Tibial nerve (tissue), 4 donors: ENCODE measurements around the gene ARHGAP26. TPM values are rescaled to one million over a fixed set of nuclear protein-coding genes. Genes with fewer than 3 reads are reported as not detected.

ENCODE experiments used
- DNase-seq, 2 donors: peaks; one replicate each; pipeline ENCODE4 v3.0.0-alpha.2; 2019; ENCODE audit warnings: low spot score in 2 of 2
- H3K27ac ChIP-seq, 4 donors: fragments of 200-600 bp; sonication (generic) in 3 of 4; one replicate each; pipeline ENCODE4 v1.5.1; 2017 to 2019; ENCODE audit warnings: mild to moderate bottlenecking in 1 of 4
- H3K27me3 ChIP-seq, 2 donors: fragments of 200-600 bp; sonication (generic) in 1 of 2; one replicate each; pipeline versions ENCODE4 v1.5.1 to v1.6.0; 2017 to 2019
- H3K36me3 ChIP-seq, 3 donors: fragments of 200-600 bp; sonication (generic); one replicate each; pipeline ENCODE4 v1.5.1; 2018 to 2019
- H3K4me1 ChIP-seq, 4 donors: fragments of 200-600 bp; sonication (generic) in 3 of 4; one replicate each; pipeline ENCODE4 v1.5.1; 2017 to 2019
- H3K4me3 ChIP-seq, 4 donors: fragments of 200-600 bp; sonication (generic) in 3 of 4; one replicate each; pipeline ENCODE4 v1.5.1; 2017 to 2019; ENCODE audit warnings: mild to moderate bottlenecking in 1 of 4, moderate library complexity in 1 of 4
- H3K9me3 ChIP-seq, 4 donors: fragments of 200-600 bp; sonication (generic) in 3 of 4; one replicate each; pipeline ENCODE4 v1.5.1; 2017 to 2019
- CTCF ChIP-seq, 5 experiments: fragments of 200-600 bp in 3 of 5; fragments of 450-650 bp in 2 of 5; sonication (generic) in 3 of 5; IDR thresholded peaks; one replicate each; pipeline ENCODE4 v1.5.1; 2016 to 2019; ENCODE audit warnings: antibody characterized with exemption in 5 of 5, mild to moderate bottlenecking in 3 of 5, moderate library complexity in 2 of 5
- EP300 ChIP-seq, 2 donors: sonication (generic); formaldehyde crosslinking; IDR thresholded peaks; one replicate each; pipeline ENCODE4 v1.6.1; 2017; ENCODE audit warnings: antibody characterized with exemption in 2 of 2, mild to moderate bottlenecking in 1 of 2
- POLR2A ChIP-seq, 2 donors: fragments of 450-650 bp; IDR thresholded peaks; one replicate each; pipeline ENCODE4 v1.6.1; 2017; ENCODE audit warnings: antibody characterized with exemption in 2 of 2, mild to moderate bottlenecking in 2 of 2, moderate library complexity in 2 of 2
- WGBS, 2 donors: methylation state at CpG; one replicate each; pipeline ENCODE4 v1.1.5; 2018; 5-methylcytosine and 5-hydroxymethylcytosine counted together
- total RNA-seq, 4 donors: library from RNA; depleted of rRNA; stranded (reverse); fragments of >200 nt; gene quantifications; one replicate each; pipeline ENCODE4 v1.1.0, GENCODE V29; 2016

The ARHGAP26 gene
- total RNA-seq, 4 donors from 2014 or later: 33.7 to 77.8 (median 57.8) TPM

DNA sequence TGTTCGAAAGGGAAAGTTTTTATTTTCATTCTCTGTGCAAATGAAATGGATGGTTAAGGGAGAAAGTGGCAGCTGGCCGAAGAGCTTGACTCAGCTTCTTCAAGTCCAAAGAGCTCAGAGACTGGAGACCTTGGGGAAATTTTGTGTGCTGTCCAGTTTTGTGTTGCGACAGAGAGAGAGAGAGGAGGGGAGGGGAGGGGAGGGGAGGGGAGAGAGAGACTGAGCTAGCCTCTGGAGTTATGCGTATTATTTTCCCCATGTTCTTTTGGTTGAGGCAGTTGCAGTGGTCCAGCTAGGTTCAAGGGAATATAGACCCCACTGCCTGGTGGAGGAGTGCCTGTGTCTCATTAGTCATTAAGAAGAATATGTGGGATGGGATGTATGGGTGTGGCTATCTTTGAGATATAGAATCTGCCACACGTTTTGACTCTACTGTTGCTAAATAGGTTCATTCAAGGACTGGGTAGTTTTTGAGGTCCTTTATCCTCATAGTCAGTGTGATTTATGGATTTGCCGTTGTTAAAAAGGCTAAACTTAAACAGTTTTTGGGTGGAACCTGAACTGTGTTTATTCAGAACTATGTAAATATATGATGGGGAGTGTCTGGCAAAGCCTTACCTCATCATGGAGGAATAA is 69.7 kb downstream of the ARHGAP26 start:
- DNase-seq: peak; percentile 47 to 76
- Histone ChIP-seq H3K9me3 (no peaks in the 10 kb centered on the region), H3K27ac (peak overlapping the region; percentile 45 to 78 (median 66)), H3K4me3 (peak overlapping the region in 1 of 4 donors; percentile 12), H3K27me3 (no peaks in the 10 kb centered on the region), H3K36me3 (no peaks in the 10 kb centered on the region), H3K4me1 (peaks cover 0 to 84% (median 23%) of the 10 kb centered on the region in 4 donors)
- WGBS, 2 donors: 25 to 32% methylated on average over 6 of the region's 6 CpGs
- TF ChIP-seq POLR2A (IDR thresholded peaks at IDR 0.05) (no peak), EP300 (IDR thresholded peaks at IDR 0.05) (peak in 1 of 2 donors; percentile 70)

DNA sequence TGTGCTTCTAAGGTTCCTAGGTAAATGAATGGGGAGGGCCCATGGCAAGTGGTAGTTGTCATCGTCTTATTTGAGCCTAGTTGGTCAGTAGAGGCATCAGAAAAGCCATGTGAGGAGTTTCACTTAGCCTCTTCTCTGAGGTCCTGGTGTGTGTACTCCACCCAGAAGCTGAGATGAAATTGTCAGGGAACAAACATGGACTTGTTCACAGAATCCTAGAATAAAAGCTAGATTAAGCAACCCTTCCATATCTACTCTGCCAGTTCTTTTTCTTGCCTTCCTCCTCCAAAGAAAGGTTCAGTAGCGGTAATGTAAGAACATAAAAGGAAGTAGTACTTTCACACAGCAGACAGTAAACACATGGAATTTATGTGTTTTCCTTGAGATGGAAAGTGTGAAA is 70.4 kb downstream of the ARHGAP26 start:
- Histone ChIP-seq H3K27me3 (no peaks in the 10 kb centered on the region), H3K27ac (peak overlapping the region; percentile 45 to 78 (median 66)), H3K4me1 (peaks cover 0 to 91% (median 29%) of the 10 kb centered on the region in 4 donors), H3K4me3 (no peak overlapping the region), H3K9me3 (no peaks in the 10 kb centered on the region), H3K36me3 (no peaks in the 10 kb centered on the region)
- WGBS, 2 donors: 44 to 83% methylated on average over 2 of the region's 2 CpGs
- TF ChIP-seq POLR2A (IDR thresholded peaks at IDR 0.05): no peak
- TF ChIP-seq CTCF (IDR thresholded peaks at IDR 0.05): no peak
- TF ChIP-seq EP300 (IDR thresholded peaks at IDR 0.05): peak in 1 of 2 donors; percentile 49
- DNase-seq: peak in 1 of 2 donors; percentile 43

DNA sequence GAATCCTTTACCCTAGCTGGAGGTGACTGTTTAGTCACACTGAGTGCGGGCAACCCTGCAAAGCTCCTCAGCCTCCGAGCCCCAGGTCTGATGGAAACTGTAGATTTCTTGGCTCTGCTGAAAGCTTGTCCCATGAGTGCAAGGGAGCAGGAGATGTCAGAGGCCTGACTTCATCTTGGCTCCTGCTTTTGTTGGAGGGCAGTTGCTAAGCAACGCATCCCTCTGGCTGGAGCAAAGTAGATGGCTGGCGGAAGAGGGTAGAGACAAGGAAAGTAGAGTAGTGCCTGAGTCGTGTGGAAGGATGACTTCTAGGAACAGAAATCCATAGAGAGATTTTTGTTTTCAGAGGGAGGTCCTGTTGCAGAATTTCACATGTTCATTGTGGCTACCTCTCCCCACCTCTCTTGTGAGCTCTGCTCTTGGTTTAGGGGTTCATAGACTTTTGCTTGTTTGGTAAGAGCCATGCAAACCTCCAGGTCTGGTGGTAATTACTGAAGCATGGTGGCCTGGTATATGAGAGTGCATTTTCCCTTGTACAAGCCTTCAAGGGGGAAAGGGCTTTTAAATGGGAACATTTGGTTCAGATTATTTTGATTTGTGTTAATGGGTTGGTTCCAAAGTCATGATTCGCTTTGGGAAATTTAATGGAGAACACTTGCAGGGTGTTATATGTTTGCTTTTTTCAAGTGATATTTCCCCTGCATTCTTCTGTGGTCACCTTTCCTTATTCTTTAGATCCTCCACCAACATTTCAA is 71.5 kb downstream of the ARHGAP26 start:
- Histone ChIP-seq H3K9me3 (no peaks in the 10 kb centered on the region), H3K36me3 (no peaks in the 10 kb centered on the region), H3K27ac (peak overlapping the region in 1 of 4 donors; percentile 75), H3K4me3 (no peak overlapping the region), H3K4me1 (peaks cover 0 to 92% (median 38%) of the 10 kb centered on the region in 4 donors), H3K27me3 (no peaks in the 10 kb centered on the region)
- TF ChIP-seq POLR2A (IDR thresholded peaks at IDR 0.05) (no peak), EP300 (IDR thresholded peaks at IDR 0.05) (peak in 1 of 2 donors; percentile 26)
- 38 to 48% methylated on average over 6 of the region's 6 CpGs for WGBS, 2 donors
- peak; percentile 33 to 47 for DNase-seq

GRCh38 chr5:142842994-142843905 is 73.1 kb downstream of the ARHGAP26 start:
- H3K27ac ChIP-seq: no peak overlapping the region
- H3K27me3 ChIP-seq: no peaks in the 10 kb centered on the region
- peaks cover 0 to 79% (median 39%) of the 10 kb centered on the region in 4 donors for H3K4me1 ChIP-seq
- no peaks in the 10 kb centered on the region for H3K9me3 ChIP-seq
- no peak overlapping the region for H3K4me3 ChIP-seq
- no peak for TF ChIP-seq CTCF (IDR thresholded peaks at IDR 0.05)
- no peak for TF ChIP-seq POLR2A (IDR thresholded peaks at IDR 0.05)
- TF ChIP-seq EP300 (IDR thresholded peaks at IDR 0.05): no peak
- 79 to 86% methylated on average over 6 of the region's 6 CpGs for WGBS, 2 donors
- DNase-seq: peak in 1 of 2 donors; percentile 37
- no peaks in the 10 kb centered on the region for H3K36me3 ChIP-seq

- H3K9me3 ChIP-seq: no peaks in the 10 kb centered on the region
- H3K27me3 ChIP-seq: no peaks in the 10 kb centered on the region
- WGBS, 2 donors: 49 to 52% methylated on average over 7 of the region's 7 CpGs
- peaks cover 0 to 65% (median 39%) of the 10 kb centered on the region in 4 donors for H3K4me1 ChIP-seq
- no peak for DNase-seq
- H3K27ac ChIP-seq: peak overlapping the region in 3 of 4 donors; percentile 21 to 45 (median 45)
- H3K4me3 ChIP-seq: no peak overlapping the region
- TF ChIP-seq EP300 (IDR thresholded peaks at IDR 0.05) (no peak), CTCF (IDR thresholded peaks at IDR 0.05) (no peak), POLR2A (IDR thresholded peaks at IDR 0.05) (no peak)
- no peaks in the 10 kb centered on the region for H3K36me3 ChIP-seq
Measured at GRCh38 chr5:142844866-142845265, 74.7 kb downstream of the ARHGAP26 start.
